H9 (cell line): ENCODE results near the gene IFT122. TPM values are rescaled to one million over a fixed set of nuclear protein-coding genes. Genes with fewer than 3 reads are reported as not detected.

Source experiments
- DNase-seq: peaks from one replicate; pipeline ENCODE4 v3.0.0-alpha.2; 2017
- H2AFZ ChIP-seq: one replicate; pipeline ENCODE4 v1.6.1; 2013; ENCODE audit warnings: mild to moderate bottlenecking, low read length, control low read depth, moderate library complexity
- H2AK5ac ChIP-seq: 2 replicates; pipeline ENCODE4 v1.6.1; 2013; ENCODE audit warnings: low read length, control low read depth, mixed read lengths; ENCODE audit not compliant: insufficient read length
- H2BK120ac ChIP-seq: one replicate; pipeline ENCODE4 v1.6.1; 2013; ENCODE audit warnings: low read depth, mild to moderate bottlenecking, low read length, control low read depth, inconsistent platforms; ENCODE audit not compliant: poor library complexity, severe bottlenecking
- H2BK12ac ChIP-seq: 2 replicates; pipeline ENCODE4 v1.6.1; 2013; ENCODE audit warnings: low read length, control low read depth, mixed read lengths, low read depth; ENCODE audit not compliant: insufficient read length
- H2BK15ac ChIP-seq: 2 replicates; pipeline ENCODE4 v1.6.1; 2013; ENCODE audit warnings: low read depth, low read length, control low read depth
- H2BK20ac ChIP-seq: one replicate; pipeline ENCODE4 v1.6.1; 2013; ENCODE audit warnings: low read depth, mild to moderate bottlenecking, low read length, control low read depth, inconsistent platforms; ENCODE audit not compliant: poor library complexity, severe bottlenecking
- H2BK5ac ChIP-seq: 2 replicates; pipeline ENCODE4 v1.6.1; 2013; ENCODE audit warnings: low read length, control low read depth, mixed read lengths; ENCODE audit not compliant: insufficient read length
- H3K14ac ChIP-seq: 2 replicates; pipeline ENCODE4 v1.6.1; 2013; ENCODE audit warnings: low read length, control low read depth; ENCODE audit not compliant: insufficient read depth
- H3K18ac ChIP-seq: 2 replicates; pipeline ENCODE4 v1.6.1; 2013; ENCODE audit warnings: low read depth, mild to moderate bottlenecking, mixed read lengths, low read length, control low read depth; ENCODE audit not compliant: insufficient read length
- H3K23ac ChIP-seq: 2 replicates; pipeline ENCODE4 v1.6.1; 2013; ENCODE audit warnings: low read length, control low read depth, mixed read lengths, low read depth; ENCODE audit not compliant: insufficient read length
- H3K23me2 ChIP-seq: 2 replicates; pipeline ENCODE4 v1.6.1; 2013; ENCODE audit warnings: low read depth, mild to moderate bottlenecking, mixed read lengths, low read length, control low read depth; ENCODE audit not compliant: insufficient read length, poor library complexity, severe bottlenecking
- H3K27ac ChIP-seq: 2 replicates; pipeline ENCODE4 v1.5.1; 2013; ENCODE audit warnings: low read length, control low read depth, mixed read lengths, low read depth; ENCODE audit not compliant: insufficient read length
- H3K27me3 ChIP-seq: 2 replicates; pipeline ENCODE4 v1.6.1; 2013; ENCODE audit warnings: low read length, control low read depth, inconsistent platforms; ENCODE audit not compliant: insufficient read depth
- H3K4ac ChIP-seq: 2 replicates; pipeline ENCODE4 v1.6.1; 2013; ENCODE audit warnings: low read depth, mild to moderate bottlenecking, control low read depth, inconsistent platforms, low read length, moderate library complexity
- H3K4me1 ChIP-seq: 2 replicates; pipeline ENCODE4 v1.6.1; 2013; ENCODE audit warnings: low read length, control low read depth, inconsistent platforms; ENCODE audit not compliant: insufficient read depth
- H3K4me2 ChIP-seq: 2 replicates; pipeline ENCODE4 v1.6.1; 2013; ENCODE audit warnings: low read length, control low read depth, mixed read lengths; ENCODE audit not compliant: insufficient read length, insufficient read depth
- H3K56ac ChIP-seq: 2 replicates; pipeline ENCODE4 v1.6.1; 2013; ENCODE audit warnings: low read depth, mild to moderate bottlenecking, mixed read lengths, low read length, control low read depth; ENCODE audit not compliant: insufficient read length
- H3K79me1 ChIP-seq: 2 replicates; pipeline ENCODE4 v1.6.1; 2013; ENCODE audit warnings: low read depth, mild to moderate bottlenecking, moderate library complexity, low read length, control low read depth, inconsistent platforms; ENCODE audit not compliant: insufficient read depth, poor library complexity, severe bottlenecking
- H3K79me2 ChIP-seq: 2 replicates; pipeline ENCODE4 v1.6.1; 2013; ENCODE audit warnings: low read length, control low read depth, inconsistent platforms; ENCODE audit not compliant: insufficient read depth
- H3K9ac ChIP-seq: 2 replicates; pipeline ENCODE4 v1.6.1; 2013; ENCODE audit warnings: low read length, control low read depth, mixed read lengths; ENCODE audit not compliant: insufficient read length; ENCODE audit errors: extremely low read depth
- H3K9me3 ChIP-seq: one replicate; pipeline ENCODE4 v1.6.1; 2013; ENCODE audit warnings: low read depth, low read length, inconsistent platforms; ENCODE audit not compliant: control insufficient read depth
- H3T11ph ChIP-seq: one replicate; pipeline ENCODE4 v1.6.1; 2013; ENCODE audit warnings: mild to moderate bottlenecking, low read length, control low read depth, inconsistent platforms
- H4K20me1 ChIP-seq: one replicate; pipeline ENCODE4 v1.6.1; 2013; ENCODE audit not compliant: control insufficient read depth, insufficient read length, insufficient read depth
- H4K5ac ChIP-seq: 2 replicates; pipeline ENCODE4 v1.6.1; 2013; ENCODE audit warnings: low read depth, mild to moderate bottlenecking, mixed read lengths, low read length, control low read depth; ENCODE audit not compliant: insufficient read length
- H4K8ac ChIP-seq: replicated peaks from 2 replicates; pipeline ENCODE4 v1.6.1; 2013; ENCODE audit warnings: low read length, control low read depth, mixed read lengths, low read depth; ENCODE audit not compliant: insufficient read length
- H4K91ac ChIP-seq: 2 replicates; pipeline ENCODE4 v1.6.1; 2013; ENCODE audit warnings: low read depth, mild to moderate bottlenecking, moderate library complexity, mixed read lengths, low read length, control low read depth; ENCODE audit not compliant: insufficient read length
- H3K27ac Mint-ChIP-seq, 3 experiments: 2 replicates in 2 of 3; 3 replicates in 1 of 3; pipeline ENCODE4 v1.8.0; 2020 to 2021; ENCODE audit warnings: mixed read lengths in 3 of 3, mild to moderate bottlenecking in 1 of 3, moderate library complexity in 1 of 3
- H3K27me3 Mint-ChIP-seq: 2 replicates; pipeline ENCODE4 v1.8.0; 2021; ENCODE audit warnings: low read depth, mild to moderate bottlenecking, moderate library complexity, mixed read lengths
- H3K36me3 Mint-ChIP-seq, 3 experiments: 2 replicates in 2 of 3; 3 replicates in 1 of 3; pipeline ENCODE4 v1.8.0; 2020 to 2021; ENCODE audit warnings: low read depth in 3 of 3, mixed read lengths in 3 of 3; ENCODE audit not compliant: insufficient read depth in 1 of 3
- H3K4me1 Mint-ChIP-seq, 2 experiments: 2 replicates each; pipeline ENCODE4 v1.8.0; 2020; ENCODE audit warnings: mixed read lengths in 2 of 2
- H3K4me3 Mint-ChIP-seq, 2 experiments: 2 replicates in 1 of 2; 3 replicates in 1 of 2; pipeline ENCODE4 v1.8.0; 2020 to 2021; ENCODE audit warnings: mild to moderate bottlenecking in 2 of 2, mixed read lengths in 2 of 2, moderate library complexity in 1 of 2
- H3K9me3 Mint-ChIP-seq, 2 experiments: 2 replicates in 1 of 2; 3 replicates in 1 of 2; pipeline ENCODE4 v1.8.0; 2020; ENCODE audit warnings: mild to moderate bottlenecking in 2 of 2, mixed read lengths in 2 of 2, moderate library complexity in 1 of 2
- WGBS: extraction: QIAGEN DNeasy Blood & Tissue Kit; methylation state at CpG from one replicate; pipeline ENCODE4 v1.1.7; 2013; ENCODE audit warnings: missing lambda C conversion rate, low lambda C conversion rate, mixed read lengths; ENCODE audit not compliant: insufficient read length; ENCODE audit errors: extremely low coverage; 5-methylcytosine and 5-hydroxymethylcytosine counted together
- total RNA-seq: library from RNA; stranded (reverse); gene quantifications from 2 replicates; pipeline ENCODE4 v1.2.1, GENCODE V29; 2021
- TF ChIP-seq, protein P1 (sequence below): fragments of 200-600 bp; sonication (generic); conservative IDR thresholded peaks from 3 replicates; pipeline ENCODE4 v1.8.0; 2021; ENCODE audit warnings: antibody characterized with exemption, mild to moderate bottlenecking

Gene IFT122
- total RNA-seq, 1 experiment from 2014 or later: 19.3 TPM

DNA sequence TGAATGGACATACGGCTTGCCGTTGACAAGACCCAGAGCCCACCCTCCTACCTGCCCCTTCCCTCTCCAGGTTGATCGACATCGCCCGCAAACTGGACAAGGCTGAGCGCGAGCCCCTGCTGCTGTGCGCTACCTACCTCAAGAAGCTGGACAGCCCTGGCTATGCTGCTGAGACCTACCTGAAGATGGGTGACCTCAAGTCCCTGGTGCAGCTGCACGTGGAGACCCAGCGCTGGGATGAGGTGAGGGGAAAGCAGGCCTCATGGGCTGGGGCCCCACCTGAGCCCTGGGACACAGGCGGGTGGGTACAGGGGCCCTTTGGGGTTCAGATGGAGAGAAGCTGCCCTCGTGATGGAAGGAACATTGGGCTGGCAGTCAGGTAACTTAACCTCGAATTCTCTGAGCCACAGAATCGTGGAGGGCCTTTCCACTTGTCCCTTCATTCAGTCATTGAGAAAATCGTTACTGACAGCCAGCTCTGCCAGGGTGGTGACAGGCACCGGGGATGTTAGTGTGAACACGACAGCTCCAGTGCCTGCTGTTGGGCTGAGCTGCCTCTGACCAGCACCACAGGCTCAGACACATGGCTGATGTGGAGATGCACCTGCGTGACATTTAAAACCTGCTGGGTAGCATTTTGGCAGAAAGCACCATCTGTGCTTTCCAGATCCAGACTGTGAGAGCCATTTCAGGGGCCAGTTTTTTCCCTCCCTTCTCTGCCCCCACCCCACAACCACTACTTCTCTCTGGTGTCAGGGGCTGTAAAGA is 62.8 kb downstream of the IFT122 start:
- WGBS: no CpG with 5 or more reads among the region's 18 CpGs
- TF ChIP-seq, protein P1, sequence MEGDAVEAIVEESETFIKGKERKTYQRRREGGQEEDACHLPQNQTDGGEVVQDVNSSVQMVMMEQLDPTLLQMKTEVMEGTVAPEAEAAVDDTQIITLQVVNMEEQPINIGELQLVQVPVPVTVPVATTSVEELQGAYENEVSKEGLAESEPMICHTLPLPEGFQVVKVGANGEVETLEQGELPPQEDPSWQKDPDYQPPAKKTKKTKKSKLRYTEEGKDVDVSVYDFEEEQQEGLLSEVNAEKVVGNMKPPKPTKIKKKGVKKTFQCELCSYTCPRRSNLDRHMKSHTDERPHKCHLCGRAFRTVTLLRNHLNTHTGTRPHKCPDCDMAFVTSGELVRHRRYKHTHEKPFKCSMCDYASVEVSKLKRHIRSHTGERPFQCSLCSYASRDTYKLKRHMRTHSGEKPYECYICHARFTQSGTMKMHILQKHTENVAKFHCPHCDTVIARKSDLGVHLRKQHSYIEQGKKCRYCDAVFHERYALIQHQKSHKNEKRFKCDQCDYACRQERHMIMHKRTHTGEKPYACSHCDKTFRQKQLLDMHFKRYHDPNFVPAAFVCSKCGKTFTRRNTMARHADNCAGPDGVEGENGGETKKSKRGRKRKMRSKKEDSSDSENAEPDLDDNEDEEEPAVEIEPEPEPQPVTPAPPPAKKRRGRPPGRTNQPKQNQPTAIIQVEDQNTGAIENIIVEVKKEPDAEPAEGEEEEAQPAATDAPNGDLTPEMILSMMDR: no peak
- Histone ChIP-seq H2AFZ (no peak overlapping the region), H3K27ac (no peak overlapping the region), H4K91ac (no peak overlapping the region), H4K5ac (no peak overlapping the region), H2BK20ac (no peak overlapping the region), H3T11ph (no peak overlapping the region), H3K9me3 (no peaks in the 10 kb centered on the region), H3K9ac (no peak overlapping the region), H2AK5ac (no peak overlapping the region), H2BK120ac (no peak overlapping the region), H3K79me2 (no peaks in the 10 kb centered on the region), H3K56ac (no peak overlapping the region), H4K20me1 (peaks cover 2% of the 10 kb centered on the region), H2BK15ac (no peak overlapping the region), H3K4me1 (0 out of 2 replicates have a peak, but pooled peaks cover 4% of the 10 kb centered on the region), H3K18ac (no peak overlapping the region), H3K4me2 (no peak overlapping the region), H2BK12ac (no peak overlapping the region), H4K8ac (no peak overlapping the region), H3K27me3 (no peaks in the 10 kb centered on the region), H3K14ac (no peak overlapping the region; the same call in 1 of the 2 replicates), H3K4ac (no peak overlapping the region), H3K79me1 (no peaks in the 10 kb centered on the region), H3K23ac (no peak overlapping the region), H3K23me2 (no peaks in the 10 kb centered on the region), H2BK5ac (no peak overlapping the region)
- H3K4me3 Mint-ChIP-seq: no peak overlapping the region
- no peak overlapping the region for H3K27ac Mint-ChIP-seq
- DNase-seq: no peak
- H3K4me1 Mint-ChIP-seq: peaks cover 14 to 15% of the 10 kb centered on the region in 2 experiments
- H3K36me3 Mint-ChIP-seq: peaks cover 5 to 26% (median 9%) of the 10 kb centered on the region in 3 experiments; a peak in 6 of 7 replicates
- peaks cover 1% of the 10 kb centered on the region; the same call in 1 of the 2 replicates for H3K27me3 Mint-ChIP-seq
- no peaks in the 10 kb centered on the region for H3K9me3 Mint-ChIP-seq
